SU-DHL-6 (cell line): ENCODE results near the gene ITGB5.

Experiments
- H2AFZ ChIP-seq: fragments of 200-600 bp; sonication (generic); 2 replicates; pipeline ENCODE4 v1.6.1; 2014; ENCODE audit warnings: low read depth, mild to moderate bottlenecking, moderate library complexity, mixed read lengths, antibody characterized with exemption, low read length; ENCODE audit not compliant: severe bottlenecking
- H3F3A ChIP-seq: fragments of 200-600 bp; shearing (Covaris generic); 2 replicates; pipeline ENCODE4 v1.6.0; 2016; ENCODE audit warnings: antibody characterized with exemption, mild to moderate bottlenecking; ENCODE audit not compliant: insufficient read depth
- H3K27ac ChIP-seq: fragments of 200-600 bp; sonication (generic); 2 replicates; pipeline ENCODE4 v1.5.1; 2016; ENCODE audit warnings: low read depth, mild to moderate bottlenecking, low read length, moderate library complexity, mixed read lengths
- H3K27me3 ChIP-seq: fragments of 200-600 bp; sonication (generic), shearing (Covaris generic); 2 replicates; pipeline ENCODE4 v1.6.0; 2014; ENCODE audit warnings: mild to moderate bottlenecking, low read length
- H3K36me3 ChIP-seq: fragments of 200-600 bp; sonication (generic); 2 replicates; pipeline ENCODE4 v1.6.1; 2014; ENCODE audit warnings: mild to moderate bottlenecking, low read length, mixed read lengths
- H3K4me2 ChIP-seq: fragments of 300-600, 200-600 bp; shearing (Covaris generic), sonication (generic); 2 replicates; pipeline ENCODE4 v1.6.0; 2014; ENCODE audit warnings: low read length, low read depth, mild to moderate bottlenecking; ENCODE audit not compliant: poor library complexity, severe bottlenecking
- H3K4me3 ChIP-seq: fragments of 200-600 bp; sonication (generic); 2 replicates; pipeline ENCODE4 v1.5.1; 2014; ENCODE audit warnings: antibody characterized with exemption, low read length, mild to moderate bottlenecking, mixed read lengths; ENCODE audit not compliant: insufficient read depth, poor library complexity, severe bottlenecking
- H3K79me2 ChIP-seq: fragments of 200-600 bp; sonication (generic); 2 replicates; pipeline ENCODE4 v1.6.1; 2014; ENCODE audit warnings: mild to moderate bottlenecking, low read length, moderate library complexity; ENCODE audit not compliant: insufficient read depth
- H3K9ac ChIP-seq: fragments of 200-600 bp; sonication (generic); 2 replicates; pipeline ENCODE4 v1.7.0; 2014; ENCODE audit warnings: mild to moderate bottlenecking, low read length
- H3K9me2 ChIP-seq: fragments of 200-600 bp; sonication (generic); replicated peaks from 2 replicates; pipeline ENCODE4 v1.6.1; 2014; ENCODE audit warnings: low read length; ENCODE audit not compliant: insufficient read depth
- H3K9me3 ChIP-seq: fragments of 200-600 bp; sonication (generic); 2 replicates; pipeline ENCODE4 v1.6.1; 2014; ENCODE audit warnings: low read length, mixed read lengths; ENCODE audit not compliant: insufficient read depth
- H4K20me1 ChIP-seq: fragments of 200-600 bp; sonication (generic); 2 replicates; pipeline ENCODE4 v1.6.1; 2014; ENCODE audit warnings: low read depth, mild to moderate bottlenecking, antibody characterized with exemption, low read length, moderate library complexity, mixed read lengths
- EZH2phosphoT487 ChIP-seq: fragments of 200-600 bp; sonication (generic), shearing (Covaris generic); conservative IDR thresholded peaks from 2 replicates; pipeline ENCODE4 v1.6.1; 2018; ENCODE audit warnings: mild to moderate bottlenecking, antibody characterized with exemption, low read length, moderate library complexity, mixed read lengths
- TF ChIP-seq, protein P1 (sequence below): fragments of 200-600 bp; sonication (generic); IDR thresholded peaks from one replicate; pipeline ENCODE4 v1.5.1; 2017; ENCODE audit warnings: antibody characterized with exemption, mild to moderate bottlenecking, low read length, moderate library complexity; ENCODE audit not compliant: insufficient read depth, poor library complexity, severe bottlenecking

ITGB5 gene

DNA sequence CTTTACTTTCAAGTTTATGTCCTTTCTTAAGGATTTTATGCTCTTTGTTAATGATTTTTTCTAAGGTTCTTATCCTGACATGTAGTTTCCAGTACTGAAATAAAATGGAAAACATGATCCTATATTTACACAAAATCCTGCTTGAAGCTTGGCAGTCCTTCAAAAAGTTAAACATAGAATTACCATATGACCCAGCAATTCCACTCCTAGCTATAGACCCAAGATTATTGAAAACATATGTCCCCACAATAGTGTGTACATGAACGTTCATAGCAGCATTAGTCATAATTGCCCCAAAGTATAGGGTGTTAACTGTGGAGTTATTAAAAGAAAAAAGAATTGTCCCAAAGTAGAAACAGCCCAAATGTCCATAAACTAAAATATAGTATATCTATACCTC is 33.2 kb downstream of the ITGB5 start:
- Histone ChIP-seq H3K36me3 (no peaks in the 10 kb centered on the region), H3K9me2 (no peaks in the 10 kb centered on the region), H3F3A (no peaks in the 10 kb centered on the region), H3K27ac (no peak overlapping the region), H3K9ac (no peak overlapping the region), H3K9me3 (no peaks in the 10 kb centered on the region), H3K4me2 (no peak overlapping the region), H2AFZ (no peak overlapping the region), H3K79me2 (no peaks in the 10 kb centered on the region), H3K4me3 (no peak overlapping the region), H3K27me3 (no peaks in the 10 kb centered on the region), H4K20me1 (no peaks in the 10 kb centered on the region)
- no peak for TF ChIP-seq EZH2phosphoT487
- TF ChIP-seq, protein P1, sequence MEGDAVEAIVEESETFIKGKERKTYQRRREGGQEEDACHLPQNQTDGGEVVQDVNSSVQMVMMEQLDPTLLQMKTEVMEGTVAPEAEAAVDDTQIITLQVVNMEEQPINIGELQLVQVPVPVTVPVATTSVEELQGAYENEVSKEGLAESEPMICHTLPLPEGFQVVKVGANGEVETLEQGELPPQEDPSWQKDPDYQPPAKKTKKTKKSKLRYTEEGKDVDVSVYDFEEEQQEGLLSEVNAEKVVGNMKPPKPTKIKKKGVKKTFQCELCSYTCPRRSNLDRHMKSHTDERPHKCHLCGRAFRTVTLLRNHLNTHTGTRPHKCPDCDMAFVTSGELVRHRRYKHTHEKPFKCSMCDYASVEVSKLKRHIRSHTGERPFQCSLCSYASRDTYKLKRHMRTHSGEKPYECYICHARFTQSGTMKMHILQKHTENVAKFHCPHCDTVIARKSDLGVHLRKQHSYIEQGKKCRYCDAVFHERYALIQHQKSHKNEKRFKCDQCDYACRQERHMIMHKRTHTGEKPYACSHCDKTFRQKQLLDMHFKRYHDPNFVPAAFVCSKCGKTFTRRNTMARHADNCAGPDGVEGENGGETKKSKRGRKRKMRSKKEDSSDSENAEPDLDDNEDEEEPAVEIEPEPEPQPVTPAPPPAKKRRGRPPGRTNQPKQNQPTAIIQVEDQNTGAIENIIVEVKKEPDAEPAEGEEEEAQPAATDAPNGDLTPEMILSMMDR: no peak

GRCh38 chr3:124853446-124853845 is 33.7 kb downstream of the ITGB5 start:
- no peaks in the 10 kb centered on the region for H3K9me2 ChIP-seq
- H3K36me3 ChIP-seq: no peaks in the 10 kb centered on the region
- no peak overlapping the region for H2AFZ ChIP-seq
- no peak overlapping the region for H3K27ac ChIP-seq
- no peak overlapping the region for H3K4me2 ChIP-seq
- no peaks in the 10 kb centered on the region for H3K27me3 ChIP-seq
- no peaks in the 10 kb centered on the region for H3K9me3 ChIP-seq
- H4K20me1 ChIP-seq: no peaks in the 10 kb centered on the region
- H3K4me3 ChIP-seq: no peak overlapping the region
- no peaks in the 10 kb centered on the region for H3K79me2 ChIP-seq
- no peaks in the 10 kb centered on the region for H3F3A ChIP-seq
- TF ChIP-seq EZH2phosphoT487: no peak
- TF ChIP-seq, protein P1: no peak
- H3K9ac ChIP-seq: no peak overlapping the region

- Histone ChIP-seq H3K27ac (no peak overlapping the region), H2AFZ (no peak overlapping the region), H3K9me3 (no peaks in the 10 kb centered on the region), H3K79me2 (no peaks in the 10 kb centered on the region), H3K27me3 (no peaks in the 10 kb centered on the region), H4K20me1 (no peaks in the 10 kb centered on the region), H3K9ac (no peak overlapping the region), H3F3A (no peaks in the 10 kb centered on the region), H3K4me3 (no peak overlapping the region), H3K9me2 (no peaks in the 10 kb centered on the region), H3K4me2 (no peak overlapping the region), H3K36me3 (no peaks in the 10 kb centered on the region)
- TF ChIP-seq EZH2phosphoT487: no peak
- TF ChIP-seq, protein P1: no peak
These were observed 35.3 kb downstream of the ITGB5 start for GRCh38 chr3:124851905-124852304.
